ENCODE data around the gene CUBN. TPM values are rescaled to one million over a fixed set of nuclear protein-coding genes. Genes with fewer than 3 reads are reported as not detected.

CUBN gene
- total RNA-seq, 1 donor = 1.1 TPM

DNA sequence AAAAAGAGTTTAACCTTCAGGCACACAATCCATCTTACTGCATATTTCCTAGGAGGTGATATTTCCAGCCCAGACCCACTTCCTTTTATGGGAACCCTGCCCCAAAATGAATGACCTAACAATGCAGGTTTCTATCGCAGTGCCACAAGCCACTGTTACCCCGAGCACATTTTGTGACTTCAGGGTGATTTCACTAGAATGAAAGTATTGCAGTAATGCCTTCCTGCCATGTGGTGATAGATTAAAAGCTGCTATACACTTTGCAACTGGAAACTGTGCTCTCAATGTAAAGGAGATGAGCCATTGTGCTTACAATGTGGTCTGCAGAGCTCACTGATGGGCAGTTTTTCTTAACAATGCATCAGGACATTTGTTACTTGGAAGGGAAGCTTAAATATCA, 221.9 kb downstream of the CUBN start:
- H3K4me3 ChIP-seq (ENCODE audit: insufficient read depth, low read length) = no peak overlapping the region

DNA sequence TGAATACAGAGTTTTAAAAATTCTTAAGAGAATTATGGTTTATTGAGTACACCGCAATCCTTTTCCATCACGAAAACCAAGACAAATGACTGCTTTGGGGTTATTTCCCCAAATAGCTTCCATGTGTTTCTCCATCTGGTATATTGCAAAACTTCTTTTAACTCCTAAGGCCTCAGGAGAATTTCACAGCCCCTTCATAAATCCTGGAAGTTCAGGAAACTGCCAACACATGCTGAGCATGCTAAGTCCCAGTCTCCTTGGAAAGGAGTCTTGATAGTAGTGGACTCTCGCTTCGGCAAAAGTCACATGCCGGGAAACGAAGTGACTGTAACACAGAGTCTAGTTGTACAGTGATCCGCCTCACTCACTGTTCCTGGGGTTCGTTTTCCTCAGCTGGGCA, 224.3 kb downstream of the CUBN start:
- no peaks in the 10 kb centered on the region for H3K36me3 ChIP-seq (ENCODE audit: insufficient read depth, low read length)
- H3K9me3 ChIP-seq (ENCODE audit: low read depth, low read length) = no peaks in the 10 kb centered on the region
- H3K27me3 ChIP-seq (ENCODE audit: insufficient read depth, low read length) = no peaks in the 10 kb centered on the region
- no peaks in the 10 kb centered on the region for H4K20me1 ChIP-seq (ENCODE audit: insufficient read depth, low read length)
- no peak overlapping the region for H3K4me3 ChIP-seq (ENCODE audit: insufficient read depth, low read length)
- peak overlapping the region; percentile 6 for H3K27ac ChIP-seq (ENCODE audit: low read depth, low read length)
- H2AFZ ChIP-seq (ENCODE audit: low read length) = peak overlapping the region; percentile 30
- DNase-seq (ENCODE audit: insufficient read length, low spot score, missing footprints) = peak; percentile 41
- peaks cover 21% of the 10 kb centered on the region for H3K4me1 ChIP-seq (ENCODE audit: insufficient read depth, low read length)
- TF ChIP-seq, protein P1, sequence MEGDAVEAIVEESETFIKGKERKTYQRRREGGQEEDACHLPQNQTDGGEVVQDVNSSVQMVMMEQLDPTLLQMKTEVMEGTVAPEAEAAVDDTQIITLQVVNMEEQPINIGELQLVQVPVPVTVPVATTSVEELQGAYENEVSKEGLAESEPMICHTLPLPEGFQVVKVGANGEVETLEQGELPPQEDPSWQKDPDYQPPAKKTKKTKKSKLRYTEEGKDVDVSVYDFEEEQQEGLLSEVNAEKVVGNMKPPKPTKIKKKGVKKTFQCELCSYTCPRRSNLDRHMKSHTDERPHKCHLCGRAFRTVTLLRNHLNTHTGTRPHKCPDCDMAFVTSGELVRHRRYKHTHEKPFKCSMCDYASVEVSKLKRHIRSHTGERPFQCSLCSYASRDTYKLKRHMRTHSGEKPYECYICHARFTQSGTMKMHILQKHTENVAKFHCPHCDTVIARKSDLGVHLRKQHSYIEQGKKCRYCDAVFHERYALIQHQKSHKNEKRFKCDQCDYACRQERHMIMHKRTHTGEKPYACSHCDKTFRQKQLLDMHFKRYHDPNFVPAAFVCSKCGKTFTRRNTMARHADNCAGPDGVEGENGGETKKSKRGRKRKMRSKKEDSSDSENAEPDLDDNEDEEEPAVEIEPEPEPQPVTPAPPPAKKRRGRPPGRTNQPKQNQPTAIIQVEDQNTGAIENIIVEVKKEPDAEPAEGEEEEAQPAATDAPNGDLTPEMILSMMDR (IDR thresholded peaks at IDR 0.05; ENCODE audit: extremely low read depth, low read depth, low read length) = no peak
- no peaks in the 10 kb centered on the region for H3K79me2 ChIP-seq (ENCODE audit: insufficient read depth, low read length)
- H3K4me2 ChIP-seq (ENCODE audit: insufficient read depth, low read length) = no peak overlapping the region

More for the DNA sequence above, 221.9 kb downstream of the CUBN start:
- Histone ChIP-seq H2AFZ (ENCODE audit: low read length) (no peak overlapping the region), H3K27me3 (ENCODE audit: insufficient read depth, low read length) (no peaks in the 10 kb centered on the region), H3K9me3 (ENCODE audit: low read depth, low read length) (no peaks in the 10 kb centered on the region), H3K4me1 (ENCODE audit: insufficient read depth, low read length) (peaks cover 22% of the 10 kb centered on the region), H4K20me1 (ENCODE audit: insufficient read depth, low read length) (no peaks in the 10 kb centered on the region), H3K79me2 (ENCODE audit: insufficient read depth, low read length) (no peaks in the 10 kb centered on the region), H3K36me3 (ENCODE audit: insufficient read depth, low read length) (no peaks in the 10 kb centered on the region), H3K4me2 (ENCODE audit: insufficient read depth, low read length) (no peak overlapping the region), H3K27ac (ENCODE audit: low read depth, low read length) (no peak overlapping the region)
- TF ChIP-seq, protein P1 (IDR thresholded peaks at IDR 0.05; ENCODE audit: extremely low read depth, low read depth, low read length) = no peak
- no peak for DNase-seq (ENCODE audit: insufficient read length, low spot score, missing footprints)

DNA sequence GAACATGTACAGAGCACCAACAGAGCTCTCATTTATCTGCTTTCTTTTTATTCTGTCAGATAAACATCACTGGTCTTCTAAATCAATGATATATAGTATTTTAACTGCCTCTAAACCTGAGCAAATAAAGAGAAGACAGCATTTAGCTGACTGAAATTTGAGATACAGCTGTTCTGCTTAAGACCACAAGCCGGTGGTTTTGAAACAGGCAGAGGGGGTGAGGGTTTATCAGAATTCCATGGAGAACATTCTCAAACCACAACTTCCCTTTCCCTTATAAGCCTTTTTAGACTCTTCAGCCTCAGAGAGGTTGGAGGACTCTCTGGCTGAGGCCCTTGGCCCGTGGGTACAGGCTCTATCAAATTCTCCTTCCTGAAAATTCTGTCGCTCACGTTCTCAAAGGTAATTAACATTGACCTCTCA, 225.0 kb downstream of the CUBN start:
- Histone ChIP-seq H4K20me1 (ENCODE audit: insufficient read depth, low read length) (no peaks in the 10 kb centered on the region), H3K4me1 (ENCODE audit: insufficient read depth, low read length) (peaks cover 14% of the 10 kb centered on the region), H3K4me2 (ENCODE audit: insufficient read depth, low read length) (peak overlapping the region; percentile 5), H2AFZ (ENCODE audit: low read length) (no peak overlapping the region), H3K27me3 (ENCODE audit: insufficient read depth, low read length) (no peaks in the 10 kb centered on the region), H3K4me3 (ENCODE audit: insufficient read depth, low read length) (no peak overlapping the region), H3K36me3 (ENCODE audit: insufficient read depth, low read length) (no peaks in the 10 kb centered on the region), H3K9me3 (ENCODE audit: low read depth, low read length) (no peaks in the 10 kb centered on the region), H3K79me2 (ENCODE audit: insufficient read depth, low read length) (no peaks in the 10 kb centered on the region), H3K27ac (ENCODE audit: low read depth, low read length) (peak overlapping the region; percentile 6)
- TF ChIP-seq, protein P1 (IDR thresholded peaks at IDR 0.05; ENCODE audit: extremely low read depth, low read depth, low read length) = no peak
- peak; percentile 38 for DNase-seq (ENCODE audit: insufficient read length, low spot score, missing footprints)

DNA sequence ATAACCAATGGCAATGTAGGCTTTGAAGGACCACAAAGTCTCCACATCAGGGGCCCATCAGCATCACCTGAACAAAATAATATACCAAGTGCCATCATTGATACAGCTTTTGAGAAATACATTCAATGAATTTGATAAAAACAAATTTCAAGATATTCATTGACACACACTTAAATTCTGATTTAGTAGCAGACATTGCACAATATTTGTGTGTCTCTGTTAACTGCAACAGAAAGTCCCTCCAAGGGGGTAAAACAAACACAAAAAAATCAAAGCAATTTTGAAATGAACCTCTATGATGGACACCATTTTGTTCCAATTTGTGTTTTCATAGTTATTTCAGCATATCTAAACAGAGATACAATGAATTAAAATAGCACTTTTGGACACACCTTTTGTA, 225.6 kb downstream of the CUBN start:
- no peak overlapping the region for H3K4me3 ChIP-seq (ENCODE audit: insufficient read depth, low read length)
- no peaks in the 10 kb centered on the region for H3K79me2 ChIP-seq (ENCODE audit: insufficient read depth, low read length)
- TF ChIP-seq, protein P1 (IDR thresholded peaks at IDR 0.05; ENCODE audit: extremely low read depth, low read depth, low read length) = no peak
- no peaks in the 10 kb centered on the region for H3K9me3 ChIP-seq (ENCODE audit: low read depth, low read length)
- peaks cover 8% of the 10 kb centered on the region for H3K4me1 ChIP-seq (ENCODE audit: insufficient read depth, low read length)
- no peaks in the 10 kb centered on the region for H4K20me1 ChIP-seq (ENCODE audit: insufficient read depth, low read length)
- H2AFZ ChIP-seq (ENCODE audit: low read length) = no peak overlapping the region
- H3K4me2 ChIP-seq (ENCODE audit: insufficient read depth, low read length) = peak overlapping the region; percentile 5
- H3K36me3 ChIP-seq (ENCODE audit: insufficient read depth, low read length) = no peaks in the 10 kb centered on the region
- H3K27ac ChIP-seq (ENCODE audit: low read depth, low read length) = no peak overlapping the region
- no peak for DNase-seq (ENCODE audit: insufficient read length, low spot score, missing footprints)
- no peaks in the 10 kb centered on the region for H3K27me3 ChIP-seq (ENCODE audit: insufficient read depth, low read length)
